H9 (cell line): Measurements from ENCODE around the gene CDH15. TPM values are rescaled to one million over a fixed set of nuclear protein-coding genes. Genes with fewer than 3 reads are reported as not detected.

Experiments
- DNase-seq: peaks from one replicate; pipeline ENCODE4 v3.0.0-alpha.2; 2017
- H2AFZ ChIP-seq: one replicate; pipeline ENCODE4 v1.6.1; 2013; ENCODE audit warnings: mild to moderate bottlenecking, low read length, control low read depth, moderate library complexity
- H2AK5ac ChIP-seq: 2 replicates; pipeline ENCODE4 v1.6.1; 2013; ENCODE audit warnings: low read length, control low read depth, mixed read lengths; ENCODE audit not compliant: insufficient read length
- H2BK120ac ChIP-seq: one replicate; pipeline ENCODE4 v1.6.1; 2013; ENCODE audit warnings: low read depth, mild to moderate bottlenecking, low read length, control low read depth, inconsistent platforms; ENCODE audit not compliant: poor library complexity, severe bottlenecking
- H2BK12ac ChIP-seq: 2 replicates; pipeline ENCODE4 v1.6.1; 2013; ENCODE audit warnings: low read length, control low read depth, mixed read lengths, low read depth; ENCODE audit not compliant: insufficient read length
- H2BK15ac ChIP-seq: 2 replicates; pipeline ENCODE4 v1.6.1; 2013; ENCODE audit warnings: low read depth, low read length, control low read depth
- H2BK20ac ChIP-seq: one replicate; pipeline ENCODE4 v1.6.1; 2013; ENCODE audit warnings: low read depth, mild to moderate bottlenecking, low read length, control low read depth, inconsistent platforms; ENCODE audit not compliant: poor library complexity, severe bottlenecking
- H2BK5ac ChIP-seq: 2 replicates; pipeline ENCODE4 v1.6.1; 2013; ENCODE audit warnings: low read length, control low read depth, mixed read lengths; ENCODE audit not compliant: insufficient read length
- H3K14ac ChIP-seq: 2 replicates; pipeline ENCODE4 v1.6.1; 2013; ENCODE audit warnings: low read length, control low read depth; ENCODE audit not compliant: insufficient read depth
- H3K18ac ChIP-seq: 2 replicates; pipeline ENCODE4 v1.6.1; 2013; ENCODE audit warnings: low read depth, mild to moderate bottlenecking, mixed read lengths, low read length, control low read depth; ENCODE audit not compliant: insufficient read length
- H3K23ac ChIP-seq: 2 replicates; pipeline ENCODE4 v1.6.1; 2013; ENCODE audit warnings: low read length, control low read depth, mixed read lengths, low read depth; ENCODE audit not compliant: insufficient read length
- H3K23me2 ChIP-seq: 2 replicates; pipeline ENCODE4 v1.6.1; 2013; ENCODE audit warnings: low read depth, mild to moderate bottlenecking, mixed read lengths, low read length, control low read depth; ENCODE audit not compliant: insufficient read length, poor library complexity, severe bottlenecking
- H3K27ac ChIP-seq: 2 replicates; pipeline ENCODE4 v1.5.1; 2013; ENCODE audit warnings: low read length, control low read depth, mixed read lengths, low read depth; ENCODE audit not compliant: insufficient read length
- H3K27me3 ChIP-seq: 2 replicates; pipeline ENCODE4 v1.6.1; 2013; ENCODE audit warnings: low read length, control low read depth, inconsistent platforms; ENCODE audit not compliant: insufficient read depth
- H3K4ac ChIP-seq: 2 replicates; pipeline ENCODE4 v1.6.1; 2013; ENCODE audit warnings: low read depth, mild to moderate bottlenecking, control low read depth, inconsistent platforms, low read length, moderate library complexity
- H3K4me1 ChIP-seq: 2 replicates; pipeline ENCODE4 v1.6.1; 2013; ENCODE audit warnings: low read length, control low read depth, inconsistent platforms; ENCODE audit not compliant: insufficient read depth
- H3K4me2 ChIP-seq: 2 replicates; pipeline ENCODE4 v1.6.1; 2013; ENCODE audit warnings: low read length, control low read depth, mixed read lengths; ENCODE audit not compliant: insufficient read length, insufficient read depth
- H3K56ac ChIP-seq: 2 replicates; pipeline ENCODE4 v1.6.1; 2013; ENCODE audit warnings: low read depth, mild to moderate bottlenecking, mixed read lengths, low read length, control low read depth; ENCODE audit not compliant: insufficient read length
- H3K79me1 ChIP-seq: 2 replicates; pipeline ENCODE4 v1.6.1; 2013; ENCODE audit warnings: low read depth, mild to moderate bottlenecking, moderate library complexity, low read length, control low read depth, inconsistent platforms; ENCODE audit not compliant: insufficient read depth, poor library complexity, severe bottlenecking
- H3K79me2 ChIP-seq: 2 replicates; pipeline ENCODE4 v1.6.1; 2013; ENCODE audit warnings: low read length, control low read depth, inconsistent platforms; ENCODE audit not compliant: insufficient read depth
- H3K9ac ChIP-seq: 2 replicates; pipeline ENCODE4 v1.6.1; 2013; ENCODE audit warnings: low read length, control low read depth, mixed read lengths; ENCODE audit not compliant: insufficient read length; ENCODE audit errors: extremely low read depth
- H3K9me3 ChIP-seq: one replicate; pipeline ENCODE4 v1.6.1; 2013; ENCODE audit warnings: low read depth, low read length, inconsistent platforms; ENCODE audit not compliant: control insufficient read depth
- H3T11ph ChIP-seq: one replicate; pipeline ENCODE4 v1.6.1; 2013; ENCODE audit warnings: mild to moderate bottlenecking, low read length, control low read depth, inconsistent platforms
- H4K20me1 ChIP-seq: one replicate; pipeline ENCODE4 v1.6.1; 2013; ENCODE audit not compliant: control insufficient read depth, insufficient read length, insufficient read depth
- H4K5ac ChIP-seq: 2 replicates; pipeline ENCODE4 v1.6.1; 2013; ENCODE audit warnings: low read depth, mild to moderate bottlenecking, mixed read lengths, low read length, control low read depth; ENCODE audit not compliant: insufficient read length
- H4K8ac ChIP-seq: replicated peaks from 2 replicates; pipeline ENCODE4 v1.6.1; 2013; ENCODE audit warnings: low read length, control low read depth, mixed read lengths, low read depth; ENCODE audit not compliant: insufficient read length
- H4K91ac ChIP-seq: 2 replicates; pipeline ENCODE4 v1.6.1; 2013; ENCODE audit warnings: low read depth, mild to moderate bottlenecking, moderate library complexity, mixed read lengths, low read length, control low read depth; ENCODE audit not compliant: insufficient read length
- H3K27ac Mint-ChIP-seq, 3 experiments: 2 replicates in 2 of 3; 3 replicates in 1 of 3; pipeline ENCODE4 v1.8.0; 2020 to 2021; ENCODE audit warnings: mixed read lengths in 3 of 3, mild to moderate bottlenecking in 1 of 3, moderate library complexity in 1 of 3
- H3K27me3 Mint-ChIP-seq: 2 replicates; pipeline ENCODE4 v1.8.0; 2021; ENCODE audit warnings: low read depth, mild to moderate bottlenecking, moderate library complexity, mixed read lengths
- H3K36me3 Mint-ChIP-seq, 3 experiments: 2 replicates in 2 of 3; 3 replicates in 1 of 3; pipeline ENCODE4 v1.8.0; 2020 to 2021; ENCODE audit warnings: low read depth in 3 of 3, mixed read lengths in 3 of 3; ENCODE audit not compliant: insufficient read depth in 1 of 3
- H3K4me1 Mint-ChIP-seq, 2 experiments: 2 replicates each; pipeline ENCODE4 v1.8.0; 2020; ENCODE audit warnings: mixed read lengths in 2 of 2
- H3K4me3 Mint-ChIP-seq, 2 experiments: 2 replicates in 1 of 2; 3 replicates in 1 of 2; pipeline ENCODE4 v1.8.0; 2020 to 2021; ENCODE audit warnings: mild to moderate bottlenecking in 2 of 2, mixed read lengths in 2 of 2, moderate library complexity in 1 of 2
- H3K9me3 Mint-ChIP-seq, 2 experiments: 2 replicates in 1 of 2; 3 replicates in 1 of 2; pipeline ENCODE4 v1.8.0; 2020; ENCODE audit warnings: mild to moderate bottlenecking in 2 of 2, mixed read lengths in 2 of 2, moderate library complexity in 1 of 2
- CTCF ChIP-seq: fragments of 200-600 bp; sonication (generic); conservative IDR thresholded peaks from 3 replicates; pipeline ENCODE4 v1.8.0; 2021; ENCODE audit warnings: antibody characterized with exemption, mild to moderate bottlenecking
- WGBS: extraction: QIAGEN DNeasy Blood & Tissue Kit; methylation state at CpG from one replicate; pipeline ENCODE4 v1.1.7; 2013; ENCODE audit warnings: missing lambda C conversion rate, low lambda C conversion rate, mixed read lengths; ENCODE audit not compliant: insufficient read length; ENCODE audit errors: extremely low coverage; 5-methylcytosine and 5-hydroxymethylcytosine counted together
- total RNA-seq: library from RNA; stranded (reverse); gene quantifications from 2 replicates; pipeline ENCODE4 v1.2.1, GENCODE V29; 2021

CDH15 gene
- total RNA-seq, 1 experiment from 2014 or later = 0.28 TPM

DNA sequence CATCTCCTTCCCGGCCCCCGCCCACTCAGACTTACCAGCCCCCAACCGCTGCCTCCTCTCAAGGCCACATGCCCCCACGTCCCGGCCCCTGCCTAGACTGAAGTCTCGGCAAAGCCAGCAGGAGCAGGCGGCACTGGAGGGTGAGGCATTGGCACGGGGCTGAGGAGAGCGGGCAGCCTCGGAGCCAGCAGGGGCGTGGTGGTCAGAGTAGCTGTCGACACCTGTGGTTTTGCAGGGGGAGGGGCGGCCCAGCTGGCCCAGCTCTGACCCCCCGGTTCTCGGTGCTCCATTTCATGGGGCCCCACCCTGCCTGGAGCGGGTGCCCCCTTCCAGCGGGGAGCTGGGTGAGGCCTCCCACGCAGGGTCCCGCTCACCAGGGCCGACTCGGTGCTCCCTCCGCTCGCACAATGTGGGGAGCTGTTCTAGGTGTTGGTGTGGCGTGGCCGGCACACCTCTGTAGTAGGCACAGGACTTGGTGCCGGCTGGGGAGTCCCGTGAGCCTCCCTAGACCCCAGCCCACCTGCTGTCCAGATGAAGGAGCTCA lies 4.7 kb downstream of the CDH15 start:
- Mint-ChIP-seq H3K27me3 (peaks cover 12% of the 10 kb centered on the region), H3K9me3 (no peaks in the 10 kb centered on the region), H3K4me3 (no peak overlapping the region), H3K36me3 (no peaks in the 10 kb centered on the region), H3K4me1 (peaks cover 7 to 17% of the 10 kb centered on the region in 2 experiments; a peak in 3 of 4 replicates), H3K27ac (no peak overlapping the region)
- Histone ChIP-seq H4K8ac (no peak overlapping the region), H3T11ph (no peak overlapping the region), H2AFZ (no peak overlapping the region), H3K27ac (no peak overlapping the region), H2BK15ac (no peak overlapping the region), H4K91ac (no peak overlapping the region), H4K5ac (no peak overlapping the region), H4K20me1 (no peaks in the 10 kb centered on the region), H3K27me3 (no peaks in the 10 kb centered on the region), H3K4ac (no peak overlapping the region), H2BK20ac (no peak overlapping the region), H3K23me2 (no peaks in the 10 kb centered on the region), H3K14ac (no peak overlapping the region), H3K56ac (no peak overlapping the region), H2BK5ac (no peak overlapping the region), H3K18ac (no peak overlapping the region), H3K9me3 (no peaks in the 10 kb centered on the region), H3K4me1 (no peaks in the 10 kb centered on the region), H3K79me2 (no peaks in the 10 kb centered on the region), H3K9ac (no peak overlapping the region), H3K23ac (no peak overlapping the region), H3K79me1 (no peaks in the 10 kb centered on the region), H2BK120ac (no peak overlapping the region), H3K4me2 (no peak overlapping the region), H2AK5ac (no peak overlapping the region), H2BK12ac (no peak overlapping the region)
- no peak for TF ChIP-seq CTCF
- no CpG with 5 or more reads among the region's 27 CpGs for WGBS
- DNase-seq = no peak
